KG1 (cell line): Measurements from ENCODE around the gene ASTN2.

ENCODE experiments used
- DNase-seq: peaks from one replicate; lab custom pipeline; 2025; lab: John Stamatoyannopoulos, UW

ASTN2 gene

DNA sequence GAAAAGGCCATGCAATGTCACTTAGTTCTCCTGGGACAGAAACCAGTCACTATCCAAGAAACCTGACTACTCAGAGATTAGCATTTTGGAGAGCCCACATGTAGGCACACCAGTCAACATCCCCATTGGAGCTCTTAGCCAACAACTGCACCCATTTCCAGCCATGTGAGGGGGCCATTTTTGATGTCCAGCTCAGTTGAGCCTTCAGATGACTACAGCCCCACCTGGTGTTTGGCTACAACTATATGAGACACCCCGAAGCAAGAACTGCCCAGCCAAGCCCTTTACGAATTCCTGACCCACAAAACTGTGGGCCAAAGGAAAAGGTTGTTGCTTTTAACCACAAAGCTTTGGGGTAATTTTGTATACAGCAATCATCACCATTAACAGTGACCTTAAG, 300.1 kb downstream of the ASTN2 start:
- DNase-seq, result no peak

DNA sequence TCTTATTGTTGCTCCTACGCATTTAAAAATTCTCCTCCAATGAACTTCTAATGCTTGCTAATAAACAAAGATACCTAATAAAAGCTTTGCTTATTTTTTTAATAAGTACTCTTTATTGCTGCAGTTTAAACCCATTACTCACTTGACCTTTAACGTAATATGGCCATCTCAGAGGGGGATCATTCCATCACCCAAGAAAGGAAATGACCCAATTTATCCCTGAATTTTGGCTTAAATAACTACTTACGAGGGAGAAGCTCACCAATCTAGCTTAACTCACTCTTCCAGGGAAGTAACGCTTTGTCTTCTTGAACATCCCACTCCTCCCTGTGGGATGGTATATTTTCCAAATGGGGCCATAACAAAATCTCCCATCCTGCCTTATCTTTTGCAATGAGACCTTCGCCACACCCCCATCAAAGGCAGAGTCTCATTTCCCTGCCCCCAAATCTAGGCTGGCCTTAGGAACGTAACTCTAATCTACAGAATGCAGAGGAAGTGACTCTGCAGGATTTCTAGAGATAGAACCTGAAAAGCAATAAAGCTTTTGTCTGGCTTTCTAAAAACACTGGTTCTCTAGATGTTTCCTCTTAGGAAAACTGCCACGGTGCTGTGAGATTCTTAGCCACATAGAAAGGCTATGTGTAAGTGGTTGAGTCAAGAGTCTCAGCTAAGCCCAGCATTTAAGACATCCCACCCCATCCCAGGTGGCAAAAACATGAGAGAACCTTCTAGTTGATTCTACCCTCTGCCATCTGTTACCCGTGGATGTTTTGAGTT, 310.0 kb downstream of the ASTN2 start:
- DNase-seq, result no peak

DNA sequence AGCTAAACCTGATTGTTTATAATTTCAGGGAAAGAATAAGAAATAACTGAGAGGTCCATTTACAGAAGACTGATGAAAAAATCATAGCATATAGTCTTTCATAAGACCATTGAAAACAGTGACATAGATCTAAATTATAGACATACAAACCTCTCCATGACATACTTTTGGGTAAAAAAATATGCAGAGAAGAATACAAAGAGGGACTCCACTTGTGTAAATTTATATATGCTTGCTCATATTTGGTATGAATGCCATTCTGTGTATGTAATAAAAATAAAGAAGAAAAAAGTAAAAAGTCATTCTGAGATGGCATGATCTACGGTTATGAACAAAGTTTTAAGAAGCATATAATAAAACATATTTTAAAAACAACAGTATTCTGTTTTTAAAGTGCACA, 310.7 kb downstream of the ASTN2 start:
- DNase-seq, result no peak

DNA sequence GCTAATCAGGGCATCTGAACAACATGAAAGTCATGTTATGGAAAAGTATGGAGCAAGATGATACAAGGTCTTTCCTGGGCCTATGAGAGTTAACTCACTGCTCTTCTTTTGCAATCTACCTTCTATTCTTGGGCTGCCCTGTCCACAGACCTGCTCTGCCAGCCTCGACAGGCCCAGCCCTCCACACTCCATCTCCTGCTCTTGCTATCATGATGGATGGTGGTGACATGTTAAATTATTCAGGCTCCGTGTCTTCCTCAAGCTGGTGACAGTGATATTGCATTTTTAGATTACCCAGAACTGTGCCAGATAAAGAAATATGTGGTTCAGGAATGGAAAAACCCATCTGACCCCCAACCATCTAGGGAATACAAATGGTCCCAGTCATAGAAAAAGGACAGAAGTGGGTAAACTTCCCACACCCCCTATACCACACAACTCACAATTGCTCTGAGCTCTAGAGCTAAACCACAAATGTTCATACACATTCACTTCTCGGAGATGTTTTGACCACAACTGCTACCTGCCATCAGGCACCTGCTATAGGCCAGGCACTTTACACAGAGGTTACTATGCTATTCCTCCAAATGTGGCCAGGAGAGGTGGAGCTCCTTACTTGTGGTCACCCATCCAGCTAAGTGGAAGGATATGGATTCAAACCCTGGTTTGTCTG, 311.3 kb downstream of the ASTN2 start:
- no peak for DNase-seq

DNA sequence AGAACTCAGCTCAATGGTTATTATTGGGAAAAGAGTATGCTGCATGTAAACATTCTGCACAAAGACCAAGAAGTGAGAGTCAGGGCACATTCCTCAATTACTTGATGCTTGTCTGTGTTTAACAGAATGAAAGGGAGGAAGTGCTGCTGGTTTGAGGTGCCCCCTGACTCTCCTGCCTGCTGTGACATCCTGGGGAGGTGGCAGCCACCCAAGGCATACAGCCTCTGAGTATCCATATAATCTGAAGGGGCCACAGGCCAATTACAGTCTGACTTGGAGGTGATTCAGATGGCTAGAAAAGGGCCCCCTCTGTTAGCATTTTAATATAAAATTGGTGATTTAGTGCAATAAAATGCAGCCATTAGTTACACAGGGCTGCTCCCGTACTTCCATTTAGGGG, 313.8 kb downstream of the ASTN2 start:
- DNase-seq, result no peak

DNA sequence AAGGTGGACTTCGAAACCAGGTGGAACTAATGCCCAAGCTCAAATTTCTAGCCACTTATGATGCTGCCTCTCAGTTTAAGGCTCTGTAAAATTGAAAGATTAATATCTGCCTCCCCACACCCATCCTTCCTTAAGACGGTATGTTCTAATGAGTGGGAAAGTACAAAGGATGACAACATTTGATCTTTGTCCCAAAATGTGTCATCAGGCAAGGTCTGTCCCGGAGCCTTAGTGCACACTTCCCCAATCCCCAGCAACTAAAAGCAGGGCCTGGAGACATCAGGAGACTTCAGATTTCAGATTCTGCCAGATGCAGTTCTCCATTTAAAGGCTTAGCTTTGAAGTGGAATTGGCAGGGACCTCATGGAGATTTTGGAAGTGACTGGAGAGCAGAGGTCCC, 316.5 kb downstream of the ASTN2 start:
- no peak for DNase-seq

DNA sequence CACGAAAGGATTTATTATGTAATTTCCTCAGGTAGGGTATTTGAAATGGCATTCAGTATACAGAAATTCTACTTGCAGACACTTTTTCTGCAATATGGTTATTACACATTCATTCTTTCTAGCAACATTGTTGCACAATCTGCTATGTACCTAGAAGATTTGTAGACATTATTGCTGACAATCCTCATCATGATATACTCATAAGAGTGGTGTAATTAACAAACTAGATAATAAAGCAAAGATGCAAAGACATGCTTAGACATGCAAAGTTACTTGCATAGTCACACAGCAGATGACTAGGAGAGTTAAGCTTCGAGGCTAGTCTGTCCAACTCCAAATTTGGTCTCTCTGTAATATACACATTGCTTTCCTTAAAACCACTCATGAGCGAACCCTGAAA, 317.1 kb downstream of the ASTN2 start:
- no peak for DNase-seq

DNA sequence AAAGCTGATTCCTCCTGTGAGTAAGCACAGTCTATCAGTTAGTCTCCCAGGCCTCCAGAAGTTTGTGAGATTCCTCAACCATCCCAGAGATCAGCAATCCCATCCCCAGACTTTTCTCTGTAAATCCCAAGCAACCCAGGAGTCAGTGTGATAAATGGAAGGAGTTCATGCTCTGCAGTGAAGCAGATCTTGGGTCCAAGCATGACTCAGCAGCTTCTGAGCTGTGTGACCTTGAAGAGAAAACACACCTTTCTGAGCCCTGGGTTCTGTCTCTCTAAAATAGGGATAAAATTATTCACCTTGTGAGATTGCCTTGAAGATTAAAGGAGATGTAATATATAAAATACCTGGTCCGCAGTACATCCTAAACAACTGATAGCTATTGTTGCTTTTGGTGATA, 318.7 kb downstream of the ASTN2 start:
- DNase-seq, result no peak

DNA sequence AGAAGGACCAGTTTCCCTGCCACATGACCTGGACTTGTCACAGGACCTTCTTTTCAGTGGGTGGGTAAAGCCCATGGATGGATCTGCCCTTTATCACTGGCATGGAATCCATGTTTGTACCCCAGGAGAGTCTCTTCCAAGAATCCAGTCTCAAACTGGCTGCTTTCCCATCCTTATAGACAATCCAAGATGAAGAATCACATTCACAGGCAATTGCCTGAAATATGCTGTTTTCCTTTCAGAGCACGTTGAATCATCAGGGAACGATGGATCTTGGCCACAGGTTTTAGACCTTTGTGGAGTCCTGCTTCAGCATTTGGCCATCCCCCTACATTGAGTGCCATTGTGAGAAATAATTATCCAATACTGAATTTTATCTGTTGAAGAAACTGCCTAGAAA, 319.8 kb downstream of the ASTN2 start:
- DNase-seq, result no peak

DNA sequence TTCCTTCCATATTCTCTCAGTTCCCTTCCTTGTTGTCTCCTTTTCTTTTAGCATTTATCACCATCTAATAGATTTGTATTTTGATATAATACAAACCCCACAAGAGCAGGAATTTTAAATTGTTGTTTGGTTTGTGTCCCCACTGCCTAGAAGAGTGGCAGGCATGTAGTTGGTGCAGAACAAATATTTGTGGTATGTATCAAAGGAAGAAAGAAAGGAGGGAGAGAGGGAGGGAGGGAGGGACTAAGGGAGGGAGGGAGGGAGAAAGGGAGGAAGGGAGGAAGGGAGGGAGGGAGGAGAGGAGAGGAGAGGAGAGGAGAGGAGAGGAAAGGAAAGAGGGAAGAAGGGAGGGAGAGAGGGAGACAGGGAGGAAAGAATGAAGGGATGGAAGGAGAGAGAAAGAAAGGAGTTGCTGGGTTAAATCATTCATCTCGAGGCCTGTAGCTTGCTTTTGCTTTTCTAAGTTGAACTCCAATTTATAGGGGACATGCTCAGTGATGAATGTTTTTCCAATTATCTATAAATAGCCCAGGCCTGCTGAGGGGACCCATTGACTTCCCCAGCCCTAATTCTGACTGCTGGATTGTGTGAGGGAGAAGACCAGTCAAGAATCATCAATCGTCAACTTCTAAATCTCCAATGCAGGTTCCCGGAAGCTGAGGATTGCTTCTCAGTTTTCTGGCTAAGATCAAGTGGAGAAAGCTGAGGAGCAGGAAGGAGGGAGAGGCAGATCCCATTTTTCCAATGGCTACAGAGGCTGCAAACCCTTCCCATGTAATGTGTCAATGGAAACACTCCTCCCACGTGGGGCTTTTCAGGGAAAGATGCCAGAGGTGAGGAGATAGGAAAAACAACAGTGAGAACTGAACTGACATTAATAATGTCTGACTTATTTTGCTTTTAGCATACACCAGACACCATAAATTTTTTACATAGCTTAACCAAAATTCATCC, 320.7 kb downstream of the ASTN2 start:
- no peak for DNase-seq

DNA sequence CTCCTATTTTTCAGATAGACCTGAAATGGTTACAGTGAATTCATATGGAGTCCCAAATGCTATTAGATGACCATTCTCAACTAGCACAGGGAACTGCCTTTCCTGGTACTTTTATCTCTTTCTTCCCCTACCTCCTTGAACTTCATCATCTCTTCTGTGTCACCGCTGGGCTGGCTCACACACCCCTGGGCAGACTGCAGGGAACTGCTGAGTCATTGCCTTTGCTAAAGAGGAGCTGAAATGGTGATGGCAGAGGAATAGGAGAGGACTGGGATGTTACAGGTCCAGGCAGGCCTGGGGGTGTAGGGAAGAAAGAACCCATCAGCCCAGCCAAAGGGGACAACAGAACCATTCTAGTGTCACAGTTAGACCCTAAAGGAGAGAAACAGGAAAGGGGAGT, 322.3 kb downstream of the ASTN2 start:
- no peak for DNase-seq

DNA sequence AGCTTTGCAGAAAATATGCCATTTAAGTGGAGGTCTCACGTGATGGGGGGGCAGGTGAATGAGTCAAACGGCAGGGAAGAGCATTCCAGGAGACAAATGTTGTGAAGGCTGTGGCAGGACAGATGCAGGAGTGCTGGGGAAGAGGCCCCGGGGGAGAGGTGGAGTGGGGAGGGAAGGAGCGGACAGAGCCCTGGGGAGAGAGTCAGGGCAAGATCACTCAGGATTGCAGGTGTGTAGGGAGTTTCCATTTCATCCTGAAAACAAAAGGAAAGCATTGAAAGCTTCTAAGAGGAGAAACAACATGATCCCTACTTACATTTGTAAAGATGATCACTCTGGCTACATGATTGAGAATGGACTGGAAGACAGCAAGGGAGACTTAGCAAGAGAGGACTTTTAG, 323.3 kb downstream of the ASTN2 start:
- no peak for DNase-seq

DNA sequence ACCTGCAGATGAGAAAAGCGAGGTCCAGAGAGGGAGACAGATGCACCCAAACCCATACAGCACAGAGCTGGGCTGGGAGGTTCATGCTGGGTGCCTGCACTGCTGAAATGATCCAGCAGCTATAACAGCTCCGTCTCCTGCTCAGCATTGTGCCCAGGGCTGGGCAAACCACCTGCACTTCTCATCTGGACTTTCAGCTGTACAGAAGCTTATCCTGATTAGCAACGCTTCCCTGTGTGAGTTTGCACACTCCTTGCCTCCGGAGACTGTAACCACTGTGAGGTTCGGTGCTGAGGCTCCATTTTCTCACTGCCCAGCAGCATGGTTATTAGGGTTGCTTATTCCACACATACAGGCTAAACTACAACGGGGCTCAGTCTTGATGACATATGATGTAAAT, 326.1 kb downstream of the ASTN2 start:
- no peak for DNase-seq

DNA sequence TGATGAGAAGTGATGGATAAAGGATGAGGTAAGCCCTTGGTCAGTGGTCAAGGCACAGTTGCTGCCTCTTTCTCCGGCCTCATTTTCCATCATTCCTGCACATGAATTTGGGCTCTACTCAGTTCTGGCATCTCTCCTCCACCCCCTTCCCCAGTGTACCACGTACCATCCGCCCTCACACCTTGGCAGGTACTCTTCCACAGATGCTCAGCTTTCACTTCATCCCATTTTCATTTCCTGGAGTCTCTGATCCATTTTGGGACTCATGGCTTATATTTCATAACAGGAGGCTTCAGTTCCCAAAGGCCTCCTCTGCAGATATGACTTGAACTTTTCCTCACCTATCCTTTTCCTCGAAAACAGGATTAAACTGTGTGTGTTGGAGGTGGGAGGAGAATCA, 326.7 kb downstream of the ASTN2 start:
- no peak for DNase-seq

DNA sequence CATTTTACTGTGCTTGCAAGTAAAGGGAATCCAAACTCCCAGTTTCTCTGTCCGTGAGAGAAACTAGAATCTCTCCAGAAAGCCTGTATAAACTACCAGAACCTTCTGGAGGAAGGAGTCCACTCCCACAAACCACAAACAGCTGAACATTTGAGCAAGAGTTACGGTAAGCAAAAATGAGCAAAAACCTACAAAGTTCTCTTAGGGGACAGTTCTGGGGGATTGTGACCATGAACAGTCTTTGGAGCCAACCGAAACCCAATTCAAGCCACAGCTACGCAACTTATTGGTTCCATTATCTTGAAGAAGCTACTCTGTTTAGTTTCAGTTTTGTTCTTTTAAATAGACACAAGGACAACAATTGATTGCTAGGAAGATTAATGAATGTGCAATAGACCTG, 330.6 kb downstream of the ASTN2 start:
- no peak for DNase-seq

DNA sequence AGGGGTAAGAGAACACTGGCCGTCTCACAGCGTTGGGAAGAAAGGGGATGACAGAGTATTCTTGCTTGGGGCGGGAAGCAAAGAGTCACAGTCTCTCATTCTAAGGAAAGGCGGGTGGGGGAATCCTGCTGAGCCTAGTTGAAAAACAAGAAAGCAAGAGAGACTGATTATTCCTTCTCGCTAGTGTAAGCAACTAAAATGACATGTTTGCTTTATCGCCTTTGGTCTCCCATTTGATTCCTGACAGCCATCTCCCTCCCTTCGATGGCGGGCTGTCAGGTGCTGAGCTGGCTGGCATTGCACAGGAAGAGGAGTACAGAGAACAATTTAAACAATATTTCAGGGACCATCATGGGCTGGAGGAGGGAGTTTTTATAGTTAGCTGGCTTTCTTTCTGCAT, 331.3 kb downstream of the ASTN2 start:
- DNase-seq, result no peak

DNA sequence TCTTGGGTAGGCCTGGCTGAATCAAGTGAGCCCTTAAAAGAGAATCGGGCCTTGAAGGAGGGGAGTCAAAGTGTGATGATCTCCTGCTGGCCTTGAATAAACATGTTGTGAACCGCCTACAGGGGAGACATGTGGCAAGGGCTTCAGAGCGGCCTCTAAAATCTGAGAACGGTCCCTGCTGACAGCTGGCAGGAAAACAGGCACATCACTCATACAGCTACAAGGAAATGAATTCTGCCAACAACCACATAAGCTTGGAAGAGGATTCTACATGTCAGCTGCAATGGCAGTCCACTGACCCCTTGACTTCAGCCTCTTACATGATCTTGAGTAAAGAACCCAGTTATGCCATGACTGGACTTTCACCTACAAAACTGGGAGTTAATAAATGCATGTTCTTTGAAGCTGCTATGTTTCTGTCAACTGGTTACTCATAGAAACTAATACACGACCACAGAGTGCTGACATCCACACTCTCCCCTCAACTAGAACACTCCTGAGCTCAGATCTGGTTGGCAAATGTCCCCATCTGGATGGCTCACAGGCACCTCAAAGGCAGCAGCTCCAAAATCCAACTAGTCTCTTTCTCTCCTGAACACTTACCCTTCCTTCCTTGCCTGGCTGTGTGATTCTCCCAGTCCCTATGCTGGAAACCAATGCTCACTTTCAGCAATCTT, 333.1 kb downstream of the ASTN2 start:
- DNase-seq, result no peak

DNA sequence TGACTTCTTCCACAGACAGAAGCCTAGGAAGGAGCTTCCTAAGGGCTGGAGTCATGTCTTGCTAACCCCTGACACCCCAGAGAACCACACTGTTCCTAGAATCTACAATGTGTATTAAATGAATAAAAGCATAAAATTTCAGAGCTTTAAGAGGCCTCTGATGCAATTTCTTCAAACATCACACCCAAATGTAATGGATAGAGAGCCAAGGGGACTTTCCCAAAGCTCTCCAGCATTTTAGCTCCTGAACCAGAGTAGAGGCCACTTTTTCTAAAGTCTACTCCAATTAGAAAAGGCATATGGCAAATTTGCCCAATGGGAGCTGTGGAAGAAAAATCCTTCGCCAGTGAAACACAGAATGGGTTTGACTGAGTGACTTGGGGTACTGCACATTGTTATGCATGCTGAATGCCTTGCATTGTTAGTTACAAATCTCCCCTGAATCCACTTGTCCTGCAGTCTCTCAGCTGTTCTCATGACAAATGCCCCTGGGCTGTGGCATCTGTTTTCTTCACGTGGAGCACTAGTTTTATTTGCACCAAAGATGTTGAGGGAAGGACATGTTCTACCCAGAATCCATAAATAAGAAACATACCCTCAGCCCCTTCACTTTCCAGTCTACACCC, 334.0 kb downstream of the ASTN2 start:
- no peak for DNase-seq

DNA sequence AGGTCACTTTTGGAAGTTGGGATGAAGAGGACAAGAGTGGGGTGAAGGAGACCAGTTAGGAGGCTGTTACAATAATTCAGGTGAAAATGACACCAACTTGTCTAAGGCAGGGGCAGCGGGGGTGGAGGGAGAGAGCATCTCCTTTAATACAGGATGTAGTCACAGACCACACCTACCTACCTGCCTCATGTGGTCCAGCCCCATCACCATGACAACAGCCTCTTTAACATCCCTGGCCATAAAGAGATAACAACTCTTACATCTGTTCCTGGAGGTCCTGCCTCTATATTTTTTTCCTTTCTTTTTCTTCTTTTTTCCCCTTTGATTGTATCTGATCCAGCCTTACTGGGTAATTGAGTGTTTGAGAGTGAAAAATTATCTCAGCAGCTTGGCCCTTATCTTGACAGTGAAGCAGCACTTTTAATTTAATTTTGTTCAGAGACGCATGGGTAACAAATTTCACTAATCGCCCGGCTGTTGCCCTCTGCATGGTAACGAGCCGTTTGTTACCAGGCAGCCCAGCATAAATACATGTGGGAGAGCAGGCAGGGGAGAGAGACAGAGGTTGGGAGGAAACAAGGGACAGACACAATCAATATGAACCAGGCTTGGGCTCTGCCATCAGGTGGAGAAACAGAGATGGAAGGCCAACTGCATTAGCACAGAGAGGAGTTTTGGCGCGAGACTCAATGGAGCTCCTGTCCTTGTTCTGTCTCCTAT, 338.1 kb downstream of the ASTN2 start:
- no peak for DNase-seq

DNA sequence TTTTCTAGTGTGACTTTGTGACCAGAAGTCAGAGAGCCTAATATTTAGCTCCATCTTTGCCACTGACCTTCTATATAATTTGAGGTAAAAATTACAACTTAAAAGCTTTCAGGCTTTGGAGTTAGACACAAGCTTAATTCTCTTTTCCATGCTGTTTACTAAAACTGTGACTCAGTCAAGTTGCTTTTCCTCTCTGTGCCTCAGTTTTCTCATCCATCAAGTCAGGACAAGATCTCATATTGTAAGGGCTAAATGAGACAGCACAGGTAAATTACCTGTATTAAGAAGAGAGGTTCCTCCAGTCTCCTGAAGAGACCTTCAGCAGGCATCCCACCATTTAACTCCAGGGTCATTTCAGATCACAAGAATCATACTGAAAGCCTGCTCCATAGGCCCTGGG, 339.2 kb downstream of the ASTN2 start:
- no peak for DNase-seq
